GM21786 (cell line): Measurements from ENCODE around the gene OGDH.
A peak's percentile ranks its signal among the peaks of the same experiment; 100 is the strongest.

Experiments used
- ATAC-seq: cut with Tn5 transposase; IDR thresholded peaks from one replicate; pipeline ENCODE4 v1.9.1; 2021; ENCODE audit not compliant: unreplicated experiment

Gene OGDH

GRCh38 chr7:44617225-44617890, 10.9 kb downstream of the OGDH start:
- ATAC-seq = peak; percentile 49

DNA sequence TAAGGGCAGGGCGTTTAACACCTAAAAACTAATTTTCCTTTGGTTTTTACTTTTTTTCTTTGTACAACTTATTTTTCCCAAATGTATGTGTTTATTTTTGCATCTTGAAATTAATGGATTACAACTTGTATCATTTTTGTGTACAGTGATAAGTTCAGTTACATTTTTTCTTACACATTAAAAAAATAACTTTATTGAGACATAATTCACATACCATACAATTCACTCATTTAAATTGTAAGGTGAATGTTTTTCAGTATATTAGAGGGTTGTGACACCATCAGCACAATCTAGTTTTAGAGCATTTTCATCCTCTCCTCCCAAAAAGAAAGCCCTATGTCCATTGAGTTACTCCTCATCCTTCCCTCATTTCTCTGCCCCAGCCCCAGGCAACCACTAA, 11.6 kb downstream of the OGDH start:
- no peak for ATAC-seq

- no peak for ATAC-seq
These were observed 12.3 kb downstream of the OGDH start for GRCh38 chr7:44618753-44619152.

DNA sequence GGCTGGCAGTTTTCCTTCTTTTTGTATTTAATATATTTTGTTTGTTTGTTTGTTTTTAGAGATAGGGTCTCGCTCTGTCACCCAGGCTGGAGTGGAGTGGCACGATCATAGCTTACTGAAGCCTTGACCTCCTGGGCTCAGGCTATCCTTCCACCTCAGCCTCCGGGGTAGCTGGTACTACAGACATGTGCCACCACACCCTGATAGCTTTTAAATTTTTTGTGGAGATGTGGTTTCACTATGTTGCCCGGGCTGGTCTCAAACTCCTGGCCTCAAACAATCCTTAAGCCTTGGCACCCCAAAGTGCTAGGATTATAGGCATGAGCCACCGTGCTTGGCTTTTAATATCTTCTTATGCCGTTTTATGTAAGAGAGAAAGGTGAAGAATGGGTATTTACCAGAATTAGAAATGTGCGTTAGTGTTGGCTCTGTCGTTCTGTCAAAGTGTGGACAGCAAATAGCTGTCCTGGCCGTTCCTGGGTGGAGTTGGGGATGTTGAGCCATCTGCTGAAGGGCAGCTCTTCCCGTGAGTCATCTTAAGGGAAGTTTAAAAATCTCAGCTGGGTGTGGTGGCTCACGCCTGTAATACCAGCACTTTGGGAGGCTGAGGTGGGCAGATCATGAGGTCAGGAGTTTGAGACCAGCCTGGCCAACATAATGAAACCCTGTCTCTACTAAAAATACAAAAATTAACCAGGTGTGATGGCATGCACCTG, 14.8 kb downstream of the OGDH start:
- no peak for ATAC-seq

DNA sequence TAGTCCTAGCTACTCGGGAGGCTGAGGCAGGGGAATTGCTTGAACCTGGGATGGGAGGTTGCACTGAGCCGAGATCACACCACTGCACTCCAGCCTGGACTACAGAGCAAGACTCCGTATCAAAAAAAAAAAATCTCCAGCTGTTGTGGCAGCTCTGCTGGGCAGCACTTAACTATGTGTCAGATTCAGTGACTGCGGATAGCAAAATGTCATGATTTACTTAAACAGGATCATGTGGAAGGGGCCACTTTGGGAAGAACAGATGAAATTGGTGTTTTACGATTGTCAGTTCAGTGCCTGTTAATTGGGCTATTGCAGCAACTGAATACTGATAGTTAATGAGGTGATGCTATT, 15.3 kb downstream of the OGDH start:
- no peak for ATAC-seq

- peak; percentile 75 for ATAC-seq
These were observed 16.1 kb downstream of the OGDH start for GRCh38 chr7:44622342-44623151.

GRCh38 chr7:44624318-44624717, 17.9 kb downstream of the OGDH start:
- no peak for ATAC-seq

DNA sequence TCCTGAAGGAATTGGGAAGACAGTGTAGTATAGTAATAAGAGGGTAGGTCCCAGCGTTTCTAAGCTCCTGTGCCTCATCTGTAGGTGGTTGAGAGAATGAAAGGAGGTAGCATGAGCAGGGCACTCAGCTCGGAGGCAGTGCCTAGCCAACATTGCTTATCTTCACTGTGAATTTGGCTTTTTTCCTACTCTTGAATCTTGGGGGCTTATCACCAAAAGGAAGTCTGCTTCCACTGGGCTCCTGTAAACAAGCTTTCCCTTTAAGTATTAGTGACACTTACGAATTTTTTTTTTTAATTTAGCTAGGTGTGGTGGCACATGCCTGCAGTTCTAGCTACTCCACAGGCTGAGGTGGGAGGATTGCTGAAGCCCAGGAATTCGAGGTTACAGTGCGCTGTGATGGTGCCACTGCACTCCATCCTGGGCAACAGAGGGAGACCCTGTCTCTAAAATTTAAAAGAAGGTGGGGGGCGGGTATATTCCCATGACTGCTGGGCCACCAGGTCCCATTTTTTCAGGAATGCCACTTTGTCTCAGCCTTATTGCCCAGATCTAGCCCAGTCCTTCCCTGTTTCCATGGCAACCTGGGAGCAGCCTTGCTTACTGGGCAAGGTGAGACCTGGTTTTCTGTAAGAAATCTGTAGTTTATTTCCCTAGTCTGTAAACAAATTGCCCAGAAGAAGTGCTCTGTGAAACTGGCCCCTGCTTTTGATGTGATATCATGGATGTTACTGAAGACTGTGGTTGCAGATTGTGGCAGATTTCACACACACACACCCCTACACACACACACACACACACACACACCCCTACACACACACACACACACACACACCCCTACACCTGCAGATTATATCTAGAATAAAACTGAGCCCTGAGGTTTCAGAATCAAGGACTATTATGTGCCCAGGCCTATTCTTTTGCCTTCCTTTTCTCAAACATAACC, 19.4 kb downstream of the OGDH start:
- no peak for ATAC-seq

GRCh38 chr7:44626620-44627019, 20.2 kb downstream of the OGDH start:
- no peak for ATAC-seq

DNA sequence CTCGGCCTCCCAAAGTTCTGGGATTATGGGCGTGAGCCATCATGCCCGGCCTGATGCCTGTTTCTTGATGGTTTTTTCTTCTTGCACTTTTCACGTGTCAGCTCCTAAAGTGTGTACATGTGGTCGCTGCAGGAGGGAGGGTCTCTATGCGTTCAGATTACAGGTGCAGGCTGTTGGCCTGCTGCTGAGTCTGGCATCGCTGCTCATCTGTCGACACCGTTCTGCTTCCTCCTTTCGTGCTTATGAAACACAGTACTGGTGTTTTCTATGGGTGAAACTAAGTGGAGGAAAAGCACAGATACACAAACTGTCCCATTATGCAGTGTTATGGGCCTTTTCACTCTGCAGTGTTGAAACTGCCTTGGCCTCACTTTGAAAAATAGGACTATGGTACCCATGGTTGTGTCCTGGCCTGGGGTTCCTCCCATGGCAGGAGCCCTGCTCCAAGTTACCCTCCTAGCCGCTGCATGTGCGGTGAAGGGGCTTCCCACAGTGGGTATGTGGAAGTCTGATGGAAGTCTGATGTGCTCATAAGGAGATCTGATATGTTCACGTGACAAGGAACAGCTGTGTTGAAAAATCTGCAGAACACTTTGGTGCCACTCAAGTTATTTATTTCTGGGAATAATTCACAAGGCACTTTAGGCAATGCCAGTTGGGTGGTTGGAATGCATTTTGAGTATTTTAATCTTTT, 23.5 kb downstream of the OGDH start:
- no peak for ATAC-seq

GRCh38 chr7:44630792-44631457, 24.5 kb downstream of the OGDH start:
- no peak for ATAC-seq

DNA sequence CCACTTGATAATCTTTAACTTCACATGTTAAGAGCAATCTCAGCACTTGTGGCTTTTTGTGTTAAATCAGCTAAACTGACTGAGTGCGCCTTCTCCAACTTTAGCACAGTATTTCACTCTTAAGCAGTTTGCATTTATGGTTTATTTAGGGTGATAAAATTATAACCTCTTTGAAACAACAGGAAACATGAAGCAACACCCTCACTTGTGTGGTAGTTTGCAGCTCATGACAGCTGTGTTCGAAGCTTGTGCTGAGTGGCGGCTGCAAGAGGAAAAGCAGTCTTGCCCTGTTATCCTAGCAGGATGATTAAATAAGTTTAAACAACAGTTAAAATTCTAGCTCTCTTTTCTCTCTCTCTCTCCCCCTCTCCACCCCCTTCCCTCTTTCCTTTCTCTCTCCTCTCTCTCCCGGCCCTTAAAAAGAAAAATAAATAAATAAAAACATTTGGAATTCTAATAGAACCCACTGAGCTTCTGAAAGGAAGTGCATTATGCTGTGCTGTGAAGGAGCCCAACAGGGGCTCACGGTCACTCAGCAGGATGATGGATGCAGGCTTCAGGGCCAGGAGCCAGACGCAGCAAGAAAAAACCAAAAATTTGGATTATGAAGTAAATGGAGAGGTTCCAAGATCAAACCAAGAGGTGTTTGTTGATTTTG, 25.2 kb downstream of the OGDH start:
- no peak for ATAC-seq

DNA sequence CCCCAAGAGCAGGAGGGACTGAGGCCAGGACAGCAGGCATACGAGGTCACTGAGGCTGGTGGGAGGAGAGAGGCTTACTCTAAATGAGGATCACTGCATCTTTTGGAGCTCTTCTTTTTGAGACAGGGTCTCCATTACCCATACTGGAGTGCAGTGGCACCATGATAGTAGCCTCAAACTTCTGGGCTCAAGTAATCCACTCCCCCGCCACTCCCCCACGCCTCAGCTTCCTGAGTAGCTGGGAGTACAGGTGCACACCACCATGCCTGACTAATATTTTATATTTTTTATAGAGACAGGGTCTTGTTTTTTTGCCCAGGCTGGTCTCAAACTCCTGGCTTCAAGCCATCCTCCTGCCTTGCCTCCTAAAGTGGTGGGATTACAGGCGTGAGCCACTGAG, 25.8 kb downstream of the OGDH start:
- no peak for ATAC-seq

DNA sequence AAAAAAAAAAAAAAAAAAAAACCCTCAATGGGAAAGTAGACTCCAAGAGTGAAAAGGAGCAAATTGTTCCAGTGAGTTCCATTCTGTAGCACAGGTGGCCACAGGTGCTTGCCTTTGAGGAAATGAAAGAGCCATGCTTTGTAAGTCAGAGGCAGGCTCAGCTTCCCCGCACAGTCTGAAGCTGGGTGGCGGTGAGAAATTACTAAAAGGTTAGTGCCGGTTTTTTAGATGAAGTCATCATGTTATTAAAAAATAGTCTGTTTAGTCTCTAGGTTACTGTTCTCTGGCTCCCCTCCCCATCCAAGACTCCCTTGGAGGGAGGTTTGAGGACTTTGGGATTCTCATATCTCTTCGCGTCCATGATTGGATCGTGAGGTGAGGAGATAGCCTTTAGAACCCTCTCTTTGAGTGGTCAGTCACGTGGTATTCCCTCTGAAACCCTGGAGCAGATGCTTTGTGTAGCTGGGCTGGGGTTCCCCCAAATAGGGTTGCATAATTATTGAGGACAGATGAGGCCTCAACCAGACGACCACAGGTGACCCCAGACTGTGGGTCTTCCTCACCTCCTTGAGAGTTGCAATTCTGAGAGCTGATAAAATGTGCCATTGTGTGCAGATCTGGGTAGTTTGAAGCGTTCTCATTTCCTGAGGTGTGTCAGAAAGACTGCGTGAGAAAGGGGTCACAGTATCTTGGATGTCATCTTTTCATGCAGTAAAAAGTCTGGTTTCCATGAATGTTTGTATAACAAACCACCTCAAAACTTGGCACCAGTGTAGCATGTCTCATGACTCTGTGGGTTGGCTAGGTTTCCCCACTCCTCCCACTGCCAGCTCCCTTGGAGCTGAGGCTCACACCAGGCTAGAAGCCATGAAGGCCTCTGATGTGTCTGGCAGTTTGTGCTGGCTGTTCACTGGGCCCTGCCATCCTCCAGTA, 27.1 kb downstream of the OGDH start:
- ATAC-seq = peak; percentile 56

GRCh38 chr7:44634187-44634838, 27.9 kb downstream of the OGDH start:
- ATAC-seq = no peak

DNA sequence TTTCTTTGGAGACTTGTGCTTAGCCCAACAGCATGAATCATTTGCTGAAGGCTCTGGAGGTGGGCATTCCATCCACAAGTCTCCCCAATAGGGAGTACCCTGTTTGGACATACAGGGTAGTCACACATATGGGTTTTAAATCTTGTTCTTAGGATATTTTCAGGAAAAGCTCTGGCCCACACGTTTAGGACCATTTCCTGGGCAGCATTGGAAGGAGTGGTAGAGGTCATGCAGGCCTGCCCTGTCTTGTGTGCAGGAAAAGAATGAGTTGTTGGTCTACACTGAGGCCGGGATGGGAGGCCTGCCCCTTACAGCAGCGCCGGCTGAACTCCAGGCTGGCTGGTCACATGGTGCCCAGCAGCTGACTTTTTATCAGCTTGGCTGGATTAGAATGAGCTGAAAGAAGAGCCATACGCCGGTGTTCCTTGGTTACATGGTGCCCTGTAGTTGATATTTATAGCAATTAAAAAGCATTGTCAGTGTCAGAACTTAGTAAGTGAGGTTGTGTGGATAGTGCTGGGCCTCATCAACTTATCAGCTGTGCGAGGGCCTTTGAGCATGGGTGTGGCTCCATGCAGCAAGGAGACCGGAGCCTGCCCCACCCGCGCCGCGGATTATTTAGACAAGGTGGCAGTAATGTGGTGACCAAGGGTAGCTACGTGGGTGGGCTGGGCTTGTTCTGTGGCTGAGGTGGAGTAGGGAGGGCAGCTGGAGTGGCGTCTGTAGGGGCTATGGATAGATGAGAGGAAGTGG, 28.6 kb downstream of the OGDH start:
- no peak for ATAC-seq

- no peak for ATAC-seq
These were observed 29.7 kb downstream of the OGDH start for GRCh38 chr7:44636041-44636584.
